GM21423 (cell line): ENCODE measurements around the gene MLLT3.

Experiments used
- ATAC-seq: cut with Tn5 transposase; IDR thresholded peaks from one replicate; pipeline ENCODE4 v1.9.1; 2021; ENCODE audit warnings: mild to moderate bottlenecking, moderate library complexity; ENCODE audit not compliant: unreplicated experiment

MLLT3 gene

GRCh38 chr9:20395651-20396050 is 226.6 kb downstream of the MLLT3 start:
- no peak for ATAC-seq

- no peak for ATAC-seq
Measured at GRCh38 chr9:20394969-20395368, 227.3 kb downstream of the MLLT3 start.

GRCh38 chr9:20391208-20391607 is 231.1 kb downstream of the MLLT3 start:
- no peak for ATAC-seq

GRCh38 chr9:20390400-20390799 is 231.9 kb downstream of the MLLT3 start:
- ATAC-seq: no peak

GRCh38 chr9:20387062-20387461 is 235.2 kb downstream of the MLLT3 start:
- no peak for ATAC-seq

GRCh38 chr9:20384642-20385041 is 237.7 kb downstream of the MLLT3 start:
- no peak for ATAC-seq

GRCh38 chr9:20382460-20383071 is 239.7 kb downstream of the MLLT3 start:
- ATAC-seq: peak; percentile 63

GRCh38 chr9:20380546-20380945 is 241.8 kb downstream of the MLLT3 start:
- ATAC-seq: no peak

- ATAC-seq: no peak
Measured at GRCh38 chr9:20379804-20380225, 242.5 kb downstream of the MLLT3 start.

GRCh38 chr9:20378851-20379250 is 243.4 kb downstream of the MLLT3 start:
- ATAC-seq: no peak

GRCh38 chr9:20377790-20378189 is 244.5 kb downstream of the MLLT3 start:
- no peak for ATAC-seq

GRCh38 chr9:20376731-20377375 is 245.4 kb downstream of the MLLT3 start:
- peak; percentile 37 for ATAC-seq

GRCh38 chr9:20376042-20376441 is 246.3 kb downstream of the MLLT3 start:
- ATAC-seq: no peak

- no peak for ATAC-seq
Measured at GRCh38 chr9:20373263-20373662, 249.0 kb downstream of the MLLT3 start.

- ATAC-seq: no peak
Measured at GRCh38 chr9:20369391-20369790, 252.9 kb downstream of the MLLT3 start.

- ATAC-seq: no peak
Measured at GRCh38 chr9:20367855-20368254, 254.4 kb downstream of the MLLT3 start.

- no peak for ATAC-seq
Measured at GRCh38 chr9:20364959-20365358, 257.3 kb downstream of the MLLT3 start.

- ATAC-seq: no peak
Measured at GRCh38 chr9:20363233-20363632, 259.1 kb downstream of the MLLT3 start.

- no peak for ATAC-seq
Measured at GRCh38 chr9:20361656-20362570, 260.4 kb downstream of the MLLT3 start.

GRCh38 chr9:20361229-20361628 is 261.1 kb downstream of the MLLT3 start:
- no peak for ATAC-seq

GRCh38 chr9:20358207-20358606 is 264.1 kb downstream of the MLLT3 start:
- ATAC-seq: no peak

- no peak for ATAC-seq
Measured at GRCh38 chr9:20357037-20357432, 265.3 kb downstream of the MLLT3 start.
